IMR-90 (cell line): ENCODE measurements around the gene TP53BP2.

Experiments used
- CTCF ChIP-seq: conservative IDR thresholded peaks from 2 replicates; pipeline ENCODE4 v1.5.1; 2012; ENCODE audit warnings: mild to moderate bottlenecking, low read depth, low read length, improper control_type of control experiment
- MAZ ChIP-seq: IDR thresholded peaks from 2 replicates; pipeline ENCODE4 v1.6.1; 2012; ENCODE audit warnings: low read depth, mild to moderate bottlenecking, low read length, improper control_type of control experiment, moderate library complexity, borderline replicate concordance
- MXI1 ChIP-seq: IDR thresholded peaks from 2 replicates; pipeline ENCODE4 v1.6.1; 2012; ENCODE audit warnings: low read depth, mild to moderate bottlenecking, low read length, moderate library complexity, borderline replicate concordance
- POLR2A ChIP-seq: IDR thresholded peaks from 2 replicates; pipeline ENCODE4 v1.6.1; 2012; ENCODE audit warnings: mild to moderate bottlenecking, low read depth, low read length
- RCOR1 ChIP-seq: IDR thresholded peaks from 2 replicates; pipeline ENCODE4 v1.6.1; 2012; ENCODE audit warnings: mild to moderate bottlenecking, low read length, improper control_type of control experiment; ENCODE audit not compliant: insufficient replicate concordance
- TF ChIP-seq, protein P1 (sequence below): fragments of 150-350 bp; IDR thresholded peaks from 2 replicates; pipeline ENCODE4 v1.6.1; 2016; ENCODE audit warnings: low read depth, mild to moderate bottlenecking, low read length, moderate library complexity, borderline replicate concordance

DNA sequence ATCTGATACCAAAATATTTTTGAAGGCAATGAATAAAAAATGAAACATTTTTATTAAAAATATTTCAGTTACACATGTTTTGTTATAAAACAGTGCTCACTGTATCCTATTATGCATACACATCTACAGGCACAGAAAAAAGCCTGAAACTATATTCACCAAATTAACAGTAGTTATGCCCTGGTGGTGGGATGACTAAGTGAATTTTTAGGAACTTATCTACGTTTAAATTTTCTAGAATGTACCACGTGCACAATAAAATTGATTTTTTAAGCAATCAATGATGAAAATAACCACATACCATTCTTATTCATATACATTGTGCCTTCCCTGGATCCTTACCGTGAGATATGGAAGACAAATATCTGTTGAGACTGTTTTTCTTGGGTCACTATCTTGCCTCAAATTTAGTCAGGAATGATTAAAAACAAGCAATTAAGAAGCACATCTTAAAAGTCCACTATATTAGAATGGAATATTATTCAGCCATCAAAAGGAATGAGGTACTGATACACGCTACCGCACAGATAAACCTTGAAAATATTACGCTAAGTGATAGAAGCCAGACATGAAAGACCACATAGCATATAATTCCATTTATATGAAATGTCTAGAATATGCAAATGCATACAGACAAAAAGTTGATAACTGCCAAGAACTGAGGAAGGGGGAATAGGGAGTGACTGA, 17.4 kb downstream of the TP53BP2 start:
- TF ChIP-seq CTCF: no peak
- TF ChIP-seq MXI1: no peak
- no peak for TF ChIP-seq POLR2A
- no peak for TF ChIP-seq MAZ
- no peak for TF ChIP-seq RCOR1
- TF ChIP-seq, protein P1, sequence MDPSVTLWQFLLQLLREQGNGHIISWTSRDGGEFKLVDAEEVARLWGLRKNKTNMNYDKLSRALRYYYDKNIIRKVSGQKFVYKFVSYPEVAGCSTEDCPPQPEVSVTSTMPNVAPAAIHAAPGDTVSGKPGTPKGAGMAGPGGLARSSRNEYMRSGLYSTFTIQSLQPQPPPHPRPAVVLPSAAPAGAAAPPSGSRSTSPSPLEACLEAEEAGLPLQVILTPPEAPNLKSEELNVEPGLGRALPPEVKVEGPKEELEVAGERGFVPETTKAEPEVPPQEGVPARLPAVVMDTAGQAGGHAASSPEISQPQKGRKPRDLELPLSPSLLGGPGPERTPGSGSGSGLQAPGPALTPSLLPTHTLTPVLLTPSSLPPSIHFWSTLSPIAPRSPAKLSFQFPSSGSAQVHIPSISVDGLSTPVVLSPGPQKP: no peak
